WTC11 (cell line): Measurements from ENCODE around the gene OPRD1. TPM values are rescaled to one million over a fixed set of nuclear protein-coding genes. Genes with fewer than 3 reads are reported as not detected.

ENCODE experiments used
- ATAC-seq: fragments of 200-7000 bp; cut with Tn5 transposase; 2 replicates; pipeline ENCODE4 v1.10.0; 2021; ENCODE audit warnings: mild to moderate bottlenecking, moderate library complexity
- CTCF ChIA-PET: fragments of 300-600 bp; sonication (Branson Sonifier 250); formaldehyde crosslinking; loops from one replicate; lab custom pipeline; 2021; ENCODE audit warnings: antibody characterized with exemption; lab: Charles Lee
- POLR2A ChIA-PET: fragments of 350-600 bp; sonication (Branson Sonifier 250); formaldehyde crosslinking; loops from one replicate; lab custom pipeline; 2021; ENCODE audit warnings: antibody characterized with exemption; lab: Charles Lee
- DNase-seq: peaks from one replicate; pipeline ENCODE4 v3.0.0; 2021; ENCODE audit warnings: low spot score
- H3K27ac Mint-ChIP-seq: 2 replicates; pipeline ENCODE4 v1.8.0; 2021; ENCODE audit warnings: mixed read lengths
- H3K27me3 Mint-ChIP-seq: 2 replicates; pipeline ENCODE4 v1.8.0; 2021; ENCODE audit warnings: low read depth, mild to moderate bottlenecking, moderate library complexity, mixed read lengths
- H3K36me3 Mint-ChIP-seq: 2 replicates; pipeline ENCODE4 v1.8.0; 2021; ENCODE audit warnings: mixed read lengths
- H3K4me1 Mint-ChIP-seq: 2 replicates; pipeline ENCODE4 v1.8.0; 2022; ENCODE audit warnings: mixed read lengths
- H3K4me3 Mint-ChIP-seq: 2 replicates; pipeline ENCODE4 v1.8.0; 2021; ENCODE audit warnings: mild to moderate bottlenecking, moderate library complexity, mixed read lengths
- H3K9me3 Mint-ChIP-seq: 2 replicates; pipeline ENCODE4 v1.8.0; 2021; ENCODE audit warnings: mixed read lengths
- CREB1 ChIP-seq: sonication (generic); formaldehyde crosslinking; IDR thresholded peaks from 2 replicates; pipeline ENCODE4 v1.8.0; 2023; ENCODE audit warnings: mild to moderate bottlenecking, missing genetic modification reagents
- FOXP1 ChIP-seq: sonication (generic); formaldehyde crosslinking; IDR thresholded peaks from 2 replicates; pipeline ENCODE4 v1.8.0; 2022; ENCODE audit warnings: missing genetic modification reagents, mild to moderate bottlenecking, moderate library complexity, borderline replicate concordance
- GTF2I ChIP-seq: fragments of 250-450 bp; sonication (Bioruptor Pico); conservative IDR thresholded peaks from 2 replicates; pipeline ENCODE4 v1.4.0; 2021; ENCODE audit warnings: mild to moderate bottlenecking
- KAT7 ChIP-seq: sonication (generic); formaldehyde crosslinking; IDR thresholded peaks from 2 replicates; pipeline ENCODE4 v1.8.1; 2023; ENCODE audit warnings: missing genetic modification reagents, mild to moderate bottlenecking, borderline replicate concordance
- SOX15 ChIP-seq: fragments of 250-450 bp; sonication (Bioruptor Pico); IDR thresholded peaks from 2 replicates; pipeline ENCODE4 v1.9.0; 2021; ENCODE audit warnings: mild to moderate bottlenecking
- ZNF232 ChIP-seq: sonication (generic); formaldehyde crosslinking; IDR thresholded peaks from 2 replicates; pipeline ENCODE4 v1.8.0; 2022; ENCODE audit warnings: mild to moderate bottlenecking, missing genetic modification reagents
- total RNA-seq: library from RNA; stranded (reverse); gene quantifications from 3 replicates; pipeline ENCODE4 v1.2.3, GENCODE V29; 2021
- TF ChIP-seq, protein P1 (sequence below): sonication (generic); formaldehyde crosslinking; IDR thresholded peaks from 2 replicates; pipeline ENCODE4 v1.8.1; 2023; ENCODE audit warnings: mild to moderate bottlenecking, missing genetic modification reagents, borderline replicate concordance
- TF ChIP-seq, protein P2 (sequence below): sonication (generic); formaldehyde crosslinking; IDR thresholded peaks from 2 replicates; pipeline ENCODE4 v1.8.0; 2022; ENCODE audit warnings: mild to moderate bottlenecking, missing genetic modification reagents
- TF ChIP-seq, protein P3 (sequence below): fragments of 250-450 bp; sonication (Bioruptor Pico); IDR thresholded peaks from 2 replicates; pipeline ENCODE4 v1.9.0; 2021; ENCODE audit warnings: moderate library complexity, mild to moderate bottlenecking, inconsistent platforms, borderline replicate concordance
- TF ChIP-seq, protein P4 (sequence below): sonication (generic); formaldehyde crosslinking; IDR thresholded peaks from 2 replicates; pipeline ENCODE4 v1.8.1; 2022; ENCODE audit warnings: mild to moderate bottlenecking, missing genetic modification reagents, moderate library complexity, borderline replicate concordance
- TF ChIP-seq, protein P5 (sequence below): fragments of 250-450 bp; sonication (Bioruptor Pico); conservative IDR thresholded peaks from 2 replicates; pipeline ENCODE4 v1.9.0; 2021; ENCODE audit warnings: mild to moderate bottlenecking
- TF ChIP-seq, protein P6 (sequence below): sonication (generic); formaldehyde crosslinking; IDR thresholded peaks from 2 replicates; pipeline ENCODE4 v1.8.0; 2023; ENCODE audit warnings: mild to moderate bottlenecking, missing genetic modification reagents

The OPRD1 gene
- total RNA-seq, 1 experiment from 2014 or later, result 2.2 TPM

DNA sequence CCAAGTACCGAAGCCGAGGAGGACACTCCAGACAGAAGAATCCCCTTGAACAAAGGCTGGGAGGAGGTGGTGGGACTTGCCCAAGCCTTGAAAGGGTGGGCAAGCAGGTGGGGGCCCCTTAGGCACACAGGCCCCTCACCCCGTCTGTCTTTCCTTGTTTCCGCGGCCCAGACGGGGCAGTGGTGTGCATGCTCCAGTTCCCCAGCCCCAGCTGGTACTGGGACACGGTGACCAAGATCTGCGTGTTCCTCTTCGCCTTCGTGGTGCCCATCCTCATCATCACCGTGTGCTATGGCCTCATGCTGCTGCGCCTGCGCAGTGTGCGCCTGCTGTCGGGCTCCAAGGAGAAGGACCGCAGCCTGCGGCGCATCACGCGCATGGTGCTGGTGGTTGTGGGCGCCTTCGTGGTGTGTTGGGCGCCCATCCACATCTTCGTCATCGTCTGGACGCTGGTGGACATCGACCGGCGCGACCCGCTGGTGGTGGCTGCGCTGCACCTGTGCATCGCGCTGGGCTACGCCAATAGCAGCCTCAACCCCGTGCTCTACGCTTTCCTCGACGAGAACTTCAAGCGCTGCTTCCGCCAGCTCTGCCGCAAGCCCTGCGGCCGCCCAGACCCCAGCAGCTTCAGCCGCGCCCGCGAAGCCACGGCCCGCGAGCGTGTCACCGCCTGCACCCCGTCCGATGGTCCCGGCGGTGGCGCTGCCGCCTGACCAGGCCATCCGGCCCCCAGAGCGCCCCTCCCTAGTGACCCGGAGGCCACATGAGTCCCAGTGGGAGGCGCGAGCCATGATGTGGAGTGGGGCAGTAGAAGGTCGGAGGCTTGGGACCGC lies 50.8 kb downstream of the OPRD1 start (continued):
- TF ChIP-seq, protein P1, sequence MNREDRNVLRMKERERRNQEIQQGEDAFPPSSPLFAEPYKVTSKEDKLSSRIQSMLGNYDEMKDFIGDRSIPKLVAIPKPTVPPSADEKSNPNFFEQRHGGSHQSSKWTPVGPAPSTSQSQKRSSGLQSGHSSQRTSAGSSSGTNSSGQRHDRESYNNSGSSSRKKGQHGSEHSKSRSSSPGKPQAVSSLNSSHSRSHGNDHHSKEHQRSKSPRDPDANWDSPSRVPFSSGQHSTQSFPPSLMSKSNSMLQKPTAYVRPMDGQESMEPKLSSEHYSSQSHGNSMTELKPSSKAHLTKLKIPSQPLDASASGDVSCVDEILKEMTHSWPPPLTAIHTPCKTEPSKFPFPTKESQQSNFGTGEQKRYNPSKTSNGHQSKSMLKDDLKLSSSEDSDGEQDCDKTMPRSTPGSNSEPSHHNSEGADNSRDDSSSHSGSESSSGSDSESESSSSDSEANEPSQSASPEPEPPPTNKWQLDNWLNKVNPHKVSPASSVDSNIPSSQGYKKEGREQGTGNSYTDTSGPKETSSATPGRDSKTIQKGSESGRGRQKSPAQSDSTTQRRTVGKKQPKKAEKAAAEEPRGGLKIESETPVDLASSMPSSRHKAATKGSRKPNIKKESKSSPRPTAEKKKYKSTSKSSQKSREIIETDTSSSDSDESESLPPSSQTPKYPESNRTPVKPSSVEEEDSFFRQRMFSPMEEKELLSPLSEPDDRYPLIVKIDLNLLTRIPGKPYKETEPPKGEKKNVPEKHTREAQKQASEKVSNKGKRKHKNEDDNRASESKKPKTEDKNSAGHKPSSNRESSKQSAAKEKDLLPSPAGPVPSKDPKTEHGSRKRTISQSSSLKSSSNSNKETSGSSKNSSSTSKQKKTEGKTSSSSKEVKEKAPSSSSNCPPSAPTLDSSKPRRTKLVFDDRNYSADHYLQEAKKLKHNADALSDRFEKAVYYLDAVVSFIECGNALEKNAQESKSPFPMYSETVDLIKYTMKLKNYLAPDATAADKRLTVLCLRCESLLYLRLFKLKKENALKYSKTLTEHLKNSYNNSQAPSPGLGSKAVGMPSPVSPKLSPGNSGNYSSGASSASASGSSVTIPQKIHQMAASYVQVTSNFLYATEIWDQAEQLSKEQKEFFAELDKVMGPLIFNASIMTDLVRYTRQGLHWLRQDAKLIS (CRISPR knock-in tag), result no peak
- TF ChIP-seq FOXP1 (CRISPR knock-in tag), result no peak

DNA sequence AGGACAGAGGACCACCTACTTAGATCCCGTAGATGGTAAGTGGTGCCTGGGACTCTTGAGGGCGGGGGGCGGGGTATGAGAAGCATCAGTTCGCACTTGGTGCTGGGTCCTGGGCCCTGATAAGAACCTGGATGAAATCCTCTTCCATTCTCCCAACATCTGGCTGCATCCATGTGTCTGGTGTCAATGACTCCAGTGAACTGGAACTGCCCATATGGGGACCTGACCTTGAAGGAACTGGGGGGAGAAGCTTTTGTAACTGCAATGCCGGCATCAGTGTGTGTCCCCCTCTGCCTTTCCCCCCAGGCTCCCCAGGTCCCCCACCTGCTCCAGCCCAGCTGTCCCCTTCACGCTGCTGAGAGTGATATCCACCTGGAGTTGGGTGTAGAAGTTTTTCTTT lies 52.7 kb downstream of the OPRD1 start:
- DNase-seq (no peak), ATAC-seq (no peak)
- POLR2A ChIA-PET, result no interaction called here
- H3K27me3 Mint-ChIP-seq, result no peaks in the 10 kb centered on the region
- H3K36me3 Mint-ChIP-seq, result no peaks in the 10 kb centered on the region
- H3K4me3 Mint-ChIP-seq, result no peak overlapping the region
- H3K9me3 Mint-ChIP-seq, result no peaks in the 10 kb centered on the region
- CTCF ChIA-PET, result no interaction called here
- TF ChIP-seq, protein P2, sequence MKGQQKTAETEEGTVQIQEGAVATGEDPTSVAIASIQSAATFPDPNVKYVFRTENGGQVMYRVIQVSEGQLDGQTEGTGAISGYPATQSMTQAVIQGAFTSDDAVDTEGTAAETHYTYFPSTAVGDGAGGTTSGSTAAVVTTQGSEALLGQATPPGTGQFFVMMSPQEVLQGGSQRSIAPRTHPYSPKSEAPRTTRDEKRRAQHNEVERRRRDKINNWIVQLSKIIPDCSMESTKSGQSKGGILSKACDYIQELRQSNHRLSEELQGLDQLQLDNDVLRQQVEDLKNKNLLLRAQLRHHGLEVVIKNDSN (CRISPR knock-in tag), result no peak
- no peak for TF ChIP-seq CREB1 (CRISPR knock-in tag)
- H3K27ac Mint-ChIP-seq, result no peak overlapping the region
- H3K4me1 Mint-ChIP-seq, result 0 out of 2 replicates have a peak, but pooled peaks cover 3% of the 10 kb centered on the region

DNA sequence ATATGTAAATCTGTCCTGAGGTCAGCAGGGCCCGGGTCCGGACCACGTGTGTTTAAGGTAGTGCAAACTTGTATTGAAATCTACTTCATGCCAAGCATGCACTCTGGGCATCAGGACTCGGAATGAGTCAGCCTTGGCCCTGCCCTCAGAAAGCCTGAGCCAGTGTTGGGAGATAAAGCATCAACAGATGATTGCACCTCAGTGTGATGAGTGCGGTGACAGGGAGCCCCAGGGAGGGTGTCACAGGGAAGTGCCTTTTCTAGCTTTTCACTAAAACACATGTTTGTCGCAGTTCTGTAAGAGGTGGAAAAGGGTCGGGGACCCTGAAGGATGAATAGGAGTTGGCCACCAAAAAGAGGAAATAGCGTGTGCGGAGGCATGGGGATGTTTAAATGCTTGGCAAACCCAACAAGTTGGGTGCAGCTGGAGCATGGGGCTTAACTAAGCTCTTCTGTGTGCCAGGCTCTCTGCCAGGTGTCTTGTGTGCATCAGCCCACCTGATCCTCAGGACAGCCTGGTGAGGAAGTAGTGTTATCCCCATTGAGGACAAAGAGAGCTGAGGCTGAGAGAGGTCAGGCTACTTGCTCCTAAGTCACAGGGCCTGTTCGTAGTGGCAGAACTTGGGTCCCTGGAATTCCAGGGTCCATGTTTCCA lies 54.2 kb downstream of the OPRD1 start:
- Mint-ChIP-seq H3K4me3 (no peak overlapping the region), H3K36me3 (no peaks in the 10 kb centered on the region), H3K27me3 (no peaks in the 10 kb centered on the region), H3K4me1 (0 out of 2 replicates have a peak, but pooled peaks cover 3% of the 10 kb centered on the region), H3K9me3 (no peaks in the 10 kb centered on the region), H3K27ac (no peak overlapping the region)
- TF ChIP-seq ZNF232 (CRISPR knock-in tag), result no peak
- no peak for TF ChIP-seq KAT7 (CRISPR knock-in tag)
- TF ChIP-seq, protein P3, sequence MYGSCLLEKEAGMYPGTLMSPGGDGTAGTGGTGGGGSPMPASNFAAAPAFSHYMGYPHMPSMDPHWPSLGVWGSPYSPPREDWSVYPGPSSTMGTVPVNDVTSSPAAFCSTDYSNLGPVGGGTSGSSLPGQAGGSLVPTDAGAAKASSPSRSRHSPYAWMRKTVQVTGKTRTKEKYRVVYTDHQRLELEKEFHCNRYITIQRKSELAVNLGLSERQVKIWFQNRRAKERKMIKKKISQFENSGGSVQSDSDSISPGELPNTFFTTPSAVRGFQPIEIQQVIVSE (CRISPR knock-in tag), result no peak
- TF ChIP-seq GTF2I, result no peak
- TF ChIP-seq, protein P4, sequence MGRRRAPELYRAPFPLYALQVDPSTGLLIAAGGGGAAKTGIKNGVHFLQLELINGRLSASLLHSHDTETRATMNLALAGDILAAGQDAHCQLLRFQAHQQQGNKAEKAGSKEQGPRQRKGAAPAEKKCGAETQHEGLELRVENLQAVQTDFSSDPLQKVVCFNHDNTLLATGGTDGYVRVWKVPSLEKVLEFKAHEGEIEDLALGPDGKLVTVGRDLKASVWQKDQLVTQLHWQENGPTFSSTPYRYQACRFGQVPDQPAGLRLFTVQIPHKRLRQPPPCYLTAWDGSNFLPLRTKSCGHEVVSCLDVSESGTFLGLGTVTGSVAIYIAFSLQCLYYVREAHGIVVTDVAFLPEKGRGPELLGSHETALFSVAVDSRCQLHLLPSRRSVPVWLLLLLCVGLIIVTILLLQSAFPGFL (CRISPR knock-in tag), result no peak
- no peak for TF ChIP-seq FOXP1 (CRISPR knock-in tag)
- no peak for TF ChIP-seq SOX15 (CRISPR knock-in tag)
- TF ChIP-seq, protein P5, sequence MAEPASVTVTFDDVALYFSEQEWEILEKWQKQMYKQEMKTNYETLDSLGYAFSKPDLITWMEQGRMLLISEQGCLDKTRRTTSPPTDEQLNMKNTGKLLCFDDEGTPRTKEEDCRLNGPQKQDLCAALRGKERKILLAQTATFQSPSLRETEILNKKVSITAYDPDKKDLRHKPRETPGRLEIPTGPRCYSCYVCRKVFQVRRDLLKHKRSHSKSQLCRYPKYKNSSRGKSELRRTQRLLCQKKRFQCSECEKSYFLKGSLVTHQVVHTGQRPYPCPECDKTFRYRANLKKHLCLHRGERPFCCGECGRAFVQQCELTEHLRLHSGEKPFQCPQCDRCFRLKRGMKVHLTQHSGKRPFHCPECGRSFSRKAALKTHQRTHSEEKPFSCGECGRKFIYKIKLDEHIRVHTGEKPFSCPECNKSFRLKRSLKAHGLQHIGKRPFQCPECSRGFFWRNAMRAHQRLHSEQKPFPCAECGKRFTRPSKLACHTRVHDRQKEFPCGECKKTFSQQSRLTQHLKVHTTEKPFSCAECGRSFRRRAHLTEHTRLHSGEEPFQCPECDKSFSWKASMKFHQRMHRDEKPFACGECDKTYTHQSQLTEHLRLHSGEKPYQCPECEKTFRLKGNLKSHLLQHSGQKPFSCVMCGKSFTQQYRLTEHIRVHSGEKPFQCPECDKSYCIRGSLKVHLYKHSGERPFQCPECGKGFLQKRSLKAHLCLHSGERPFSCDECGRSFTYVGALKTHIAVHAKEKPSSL, result no peak
- TF ChIP-seq, protein P6, sequence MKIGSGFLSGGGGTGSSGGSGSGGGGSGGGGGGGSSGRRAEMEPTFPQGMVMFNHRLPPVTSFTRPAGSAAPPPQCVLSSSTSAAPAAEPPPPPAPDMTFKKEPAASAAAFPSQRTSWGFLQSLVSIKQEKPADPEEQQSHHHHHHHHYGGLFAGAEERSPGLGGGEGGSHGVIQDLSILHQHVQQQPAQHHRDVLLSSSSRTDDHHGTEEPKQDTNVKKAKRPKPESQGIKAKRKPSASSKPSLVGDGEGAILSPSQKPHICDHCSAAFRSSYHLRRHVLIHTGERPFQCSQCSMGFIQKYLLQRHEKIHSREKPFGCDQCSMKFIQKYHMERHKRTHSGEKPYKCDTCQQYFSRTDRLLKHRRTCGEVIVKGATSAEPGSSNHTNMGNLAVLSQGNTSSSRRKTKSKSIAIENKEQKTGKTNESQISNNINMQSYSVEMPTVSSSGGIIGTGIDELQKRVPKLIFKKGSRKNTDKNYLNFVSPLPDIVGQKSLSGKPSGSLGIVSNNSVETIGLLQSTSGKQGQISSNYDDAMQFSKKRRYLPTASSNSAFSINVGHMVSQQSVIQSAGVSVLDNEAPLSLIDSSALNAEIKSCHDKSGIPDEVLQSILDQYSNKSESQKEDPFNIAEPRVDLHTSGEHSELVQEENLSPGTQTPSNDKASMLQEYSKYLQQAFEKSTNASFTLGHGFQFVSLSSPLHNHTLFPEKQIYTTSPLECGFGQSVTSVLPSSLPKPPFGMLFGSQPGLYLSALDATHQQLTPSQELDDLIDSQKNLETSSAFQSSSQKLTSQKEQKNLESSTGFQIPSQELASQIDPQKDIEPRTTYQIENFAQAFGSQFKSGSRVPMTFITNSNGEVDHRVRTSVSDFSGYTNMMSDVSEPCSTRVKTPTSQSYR (CRISPR knock-in tag), result no peak
- CTCF ChIA-PET, result interaction anchor here (2.9 kb wide), 1 partner anchor 16 kb away, joined by 12 read pairs; no protein-coding TSS in a partner anchor
- DNase-seq (no peak), ATAC-seq (no peak)
- POLR2A ChIA-PET, result interaction anchor here (0.6 kb wide), 1 partner anchor 338 kb away, joined by 4 read pairs; no protein-coding TSS in a partner anchor
